H1 (cell line): ENCODE results near the gene TELO2. TPM values are rescaled to one million over a fixed set of nuclear protein-coding genes. Genes with fewer than 3 reads are reported as not detected.

Experiments used
- ASH2L ChIP-seq: fragments of 200-600, 300-600 bp; sonication (generic); IDR thresholded peaks from one replicate; pipeline ENCODE4 v1.7.1; 2017; ENCODE audit warnings: low read length
- CTCF ChIP-seq, 3 experiments: IDR thresholded peaks; 1 replicate in 2 of 3; 2 replicates in 1 of 3; pipeline versions ENCODE4 v1.5.1 to v1.6.1; 2011; ENCODE audit warnings: low read length in 3 of 3, mild to moderate bottlenecking in 3 of 3, inconsistent platforms in 2 of 3, low read depth in 1 of 3, moderate library complexity in 1 of 3; ENCODE audit not compliant: insufficient read depth in 1 of 3; ENCODE audit errors: control extremely low read depth in 1 of 3
- EZH2 ChIP-seq: fragments of 200-600 bp; sonication (generic); IDR thresholded peaks from 2 replicates; pipeline ENCODE4 v1.7.1; 2012; ENCODE audit warnings: low read depth, mild to moderate bottlenecking, moderate library complexity, low read length, inconsistent platforms; ENCODE audit not compliant: severe bottlenecking
- SP1 ChIP-seq: IDR thresholded peaks from 2 replicates; pipeline ENCODE4 v1.6.1; 2011; ENCODE audit warnings: low read depth, low read length
- polyA plus RNA-seq, 7 experiments: library from polyadenylated mRNA; depleted of rRNA in 3 of 7; stranded (reverse) in 5 of 7; unstranded in 2 of 7; fragments of >200 nt in 5 of 7; fragments of 200-250 nt in 2 of 7; gene quantifications; 1 replicate in 5 of 7; 2 replicates in 1 of 7; 4 replicates in 1 of 7; pipeline versions ENCODE4 v1.2.1 to v1.2.3, GENCODE V29; 2011 to 2013; ENCODE audit warnings: missing spikeins in 2 of 7, mixed read lengths in 2 of 7
- total RNA-seq: library from RNA; stranded (reverse); fragmentation: NEBNext Ultra II Directional; extraction: Animal tissue kit (Norgen Biotek cat#: 25700); gene quantifications from 2 replicates; pipeline ENCODE4 v1.2.1, GENCODE V29; 2021

Gene TELO2
- total and polyA plus RNA-seq, 2 of the 8 experiments (the other 6 are each of a cell fraction or from before 2014, with no cell fraction given) = 39.3 to 64.8 TPM

- TF ChIP-seq CTCF (IDR thresholded peaks at IDR 0.05; ENCODE audit: control extremely low read depth in 1 of 3, insufficient read depth in 1 of 3, low read depth in 1 of 3, low read length in 3 of 3) (no peak), EZH2 (no peak), ASH2L (no peak), SP1 (no peak)
These were observed 47.5 kb upstream of the TELO2 start (continued) for GRCh38 chr16:1445518-1446203.
